NCI-H187 (cell line): Measurements from ENCODE around the gene HMG20A.

Experiments
- DNase-seq, 2 experiments: peaks; one replicate each; lab custom pipeline; 2025; lab: John Stamatoyannopoulos, UW

Gene HMG20A

GRCh38 chr15:77518458-77518857, 97.8 kb downstream of the HMG20A start:
- DNase-seq: no peak

GRCh38 chr15:77519540-77519939, 98.9 kb downstream of the HMG20A start:
- DNase-seq: no peak

- no peak for DNase-seq
Measured at GRCh38 chr15:77521206-77521605, 100.5 kb downstream of the HMG20A start.

DNA sequence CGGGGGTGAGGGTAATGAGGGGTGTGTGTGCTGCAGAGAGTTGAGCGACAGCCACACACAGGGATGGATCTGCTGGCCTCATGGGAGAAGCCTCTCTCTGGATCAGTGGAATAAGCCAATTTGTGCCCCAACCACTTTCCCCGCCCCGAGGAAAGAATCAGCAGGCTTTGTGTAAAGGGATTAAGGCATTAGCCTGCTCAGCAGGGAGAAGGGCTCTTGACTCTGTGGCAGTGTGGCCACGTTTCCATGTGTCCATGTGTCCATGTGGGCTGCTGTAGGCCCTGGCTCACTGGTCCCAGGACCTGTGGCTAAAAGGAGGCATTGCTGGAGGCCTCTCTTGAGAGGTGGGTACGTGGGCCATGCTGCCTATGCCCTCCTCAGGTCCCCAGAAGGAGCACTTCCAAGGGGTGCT, 104.7 kb downstream of the HMG20A start:
- DNase-seq: no peak

DNA sequence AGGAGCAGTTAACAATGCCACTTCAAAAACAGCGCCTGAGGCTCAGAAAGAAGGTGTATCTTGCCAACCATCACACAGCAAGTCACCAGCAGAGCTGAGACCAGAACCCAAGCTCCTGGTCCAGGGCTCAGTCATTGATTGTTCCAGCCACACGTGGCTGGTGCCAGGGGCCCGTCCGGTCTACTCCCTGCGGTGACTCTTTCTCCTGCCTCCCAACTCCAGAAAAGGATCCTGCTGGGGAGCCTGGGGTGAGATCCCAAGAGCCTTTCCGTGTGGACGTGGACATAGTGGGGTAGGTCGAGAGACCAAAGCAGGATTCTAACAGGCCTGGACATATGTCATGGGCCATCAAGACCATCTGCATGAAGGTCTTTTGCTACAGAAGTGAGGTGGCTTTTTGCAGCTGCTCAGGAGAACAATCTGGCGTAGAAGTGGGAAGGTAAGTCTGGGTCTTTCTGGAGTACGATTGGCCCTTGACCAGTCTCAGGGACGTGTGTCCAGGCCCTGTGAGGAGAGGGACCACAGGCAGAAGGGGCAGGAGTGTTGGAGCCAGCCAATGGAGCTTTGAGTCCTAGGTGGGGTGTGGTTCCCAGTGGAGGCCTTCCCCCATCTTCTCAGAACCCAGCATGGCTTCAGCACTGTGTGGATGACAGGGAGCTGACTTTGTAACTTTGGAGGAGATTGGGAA, 105.4 kb downstream of the HMG20A start:
- no peak for DNase-seq

- no peak for DNase-seq
Measured at GRCh38 chr15:77526595-77527163, 106.0 kb downstream of the HMG20A start.

- DNase-seq: no peak
Measured at GRCh38 chr15:77527164-77527778, 106.6 kb downstream of the HMG20A start.

DNA sequence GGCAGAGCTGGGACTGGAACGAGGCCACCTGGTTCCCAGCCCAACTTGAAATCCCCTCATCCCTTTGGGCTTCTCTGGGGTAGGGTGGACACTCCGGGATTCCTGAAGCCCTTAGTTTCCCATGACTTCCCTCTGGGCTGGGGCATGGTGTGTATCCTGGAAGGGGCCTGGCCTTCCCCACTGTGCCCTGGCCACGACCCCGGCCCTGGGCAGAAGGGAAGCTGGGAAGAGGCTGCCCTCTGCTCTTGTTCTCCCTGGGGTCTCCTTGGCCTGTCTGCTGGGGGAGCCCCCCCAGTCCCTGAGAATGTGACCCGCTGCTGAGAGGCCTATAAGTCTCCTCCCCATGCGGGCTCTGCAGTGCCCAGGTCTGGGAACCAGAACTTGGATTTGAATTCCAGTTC, 107.1 kb downstream of the HMG20A start:
- DNase-seq: no peak

- no peak for DNase-seq
Measured at GRCh38 chr15:77528290-77528967, 107.7 kb downstream of the HMG20A start.

- DNase-seq: no peak
Measured at GRCh38 chr15:77528968-77529319, 108.3 kb downstream of the HMG20A start.

DNA sequence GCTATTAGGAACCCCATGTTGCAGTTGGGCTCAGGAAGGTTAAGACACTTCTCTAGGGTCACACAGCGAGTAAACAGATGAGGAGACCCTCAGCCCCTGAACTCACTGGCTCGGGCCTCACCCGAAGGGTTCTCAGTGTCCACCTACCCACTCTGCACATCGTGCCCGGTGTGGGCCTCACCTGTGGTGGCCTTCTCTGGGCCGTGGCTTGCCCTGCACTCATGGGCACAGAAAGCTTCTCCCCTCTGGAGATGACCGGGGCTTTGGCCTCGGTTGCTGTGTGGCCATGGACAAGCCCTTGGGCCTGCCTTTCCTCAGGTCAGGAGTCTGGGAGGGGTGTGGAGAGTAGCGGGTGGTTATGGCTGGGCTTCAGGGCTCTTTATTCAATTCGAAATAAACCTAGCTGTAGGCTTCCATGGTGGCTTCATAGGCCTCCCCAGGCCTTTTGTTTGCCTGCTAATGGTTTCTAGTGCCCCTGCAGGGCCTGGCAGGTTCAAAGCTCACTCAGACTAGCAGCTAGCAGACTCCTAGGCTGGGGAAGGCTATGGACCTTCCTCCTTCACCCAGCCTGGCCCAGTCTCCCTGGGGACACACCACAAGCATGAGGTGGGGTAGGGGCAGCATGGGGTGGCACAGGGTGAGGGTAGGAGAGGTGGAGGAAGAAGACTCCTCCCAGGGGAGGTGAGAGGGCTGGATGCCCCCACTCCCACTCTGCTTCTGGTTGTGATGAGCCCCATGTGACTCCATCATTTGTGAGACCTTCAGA, 108.9 kb downstream of the HMG20A start:
- no peak for DNase-seq

DNA sequence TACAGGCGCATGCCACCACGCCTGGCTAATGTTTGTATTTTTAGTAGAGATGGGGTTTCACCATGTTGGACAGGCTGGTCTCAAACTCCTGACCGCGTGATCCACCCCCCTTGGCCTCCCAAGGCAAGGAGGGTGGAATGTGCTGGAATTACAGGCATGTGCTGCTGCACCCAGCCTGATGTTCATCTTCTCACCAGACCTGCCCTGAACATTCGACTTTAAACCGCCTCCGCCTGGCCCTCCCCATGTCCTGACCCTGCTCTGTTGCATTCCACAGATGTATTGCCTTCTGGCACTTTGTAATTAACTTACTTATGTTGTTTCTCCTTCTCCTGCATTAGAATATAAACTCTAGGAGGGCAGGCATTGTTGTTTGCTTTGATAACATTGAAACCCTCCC, 109.9 kb downstream of the HMG20A start:
- DNase-seq: no peak

- DNase-seq: no peak
Measured at GRCh38 chr15:77531191-77532000, 110.7 kb downstream of the HMG20A start.

- no peak for DNase-seq
Measured at GRCh38 chr15:77532067-77532710, 111.5 kb downstream of the HMG20A start.

DNA sequence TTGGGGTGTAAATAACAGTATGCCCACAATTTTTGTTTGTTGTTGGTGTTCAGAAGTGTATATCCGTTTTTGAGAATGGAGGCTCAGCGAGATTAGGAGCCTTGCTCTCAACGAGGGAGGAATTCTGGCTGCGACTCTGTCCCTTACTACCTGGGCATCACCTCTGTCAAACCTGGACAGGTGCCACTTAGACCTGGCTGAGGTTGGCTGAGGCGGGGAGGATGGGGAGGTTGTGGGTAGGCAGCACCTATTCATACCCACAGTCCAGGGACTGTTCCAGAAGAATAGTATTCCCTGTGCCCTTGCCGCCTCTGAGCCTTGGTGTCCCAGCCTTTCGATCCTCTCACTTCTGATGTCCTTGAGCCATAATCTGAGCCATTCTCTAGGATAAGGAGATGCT, 112.2 kb downstream of the HMG20A start:
- no peak for DNase-seq

- no peak for DNase-seq
Measured at GRCh38 chr15:77533578-77534430, 113.1 kb downstream of the HMG20A start.
